PFSK-1 (cell line): ENCODE results near the gene TAF4.

Experiments
- POLR2AphosphoS5 ChIP-seq: IDR thresholded peaks from 2 replicates; pipeline ENCODE4 v1.6.1; 2012; ENCODE audit warnings: low read depth, mild to moderate bottlenecking, control low read depth, low read length, moderate library complexity
- TF ChIP-seq, protein P1 (sequence below), 2 experiments: IDR thresholded peaks; 2 replicates each; pipeline versions ENCODE4 v1.6.1 to v1.8.0; 2011 to 2012; ENCODE audit warnings: low read depth in 2 of 2, low read length in 2 of 2, control low read depth in 1 of 2, inconsistent platforms in 1 of 2, mild to moderate bottlenecking in 1 of 2, moderate library complexity in 1 of 2; ENCODE audit not compliant: insufficient read depth in 1 of 2

DNA sequence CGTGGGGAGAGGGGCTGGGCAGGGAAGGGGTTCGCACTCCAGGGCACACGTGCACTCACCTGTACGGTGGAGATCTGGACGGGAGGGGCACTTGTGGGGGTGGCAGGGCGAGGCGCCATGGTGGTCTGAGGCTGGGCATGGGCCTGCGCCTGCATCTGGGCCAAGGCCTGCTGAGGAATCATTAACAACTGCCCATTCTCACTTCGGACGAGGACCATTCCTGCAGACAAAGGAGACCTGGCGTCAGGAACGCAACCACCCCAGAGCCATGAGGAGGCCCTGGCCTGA lies 51.2 kb downstream of the TAF4 start:
- TF ChIP-seq, protein P1, sequence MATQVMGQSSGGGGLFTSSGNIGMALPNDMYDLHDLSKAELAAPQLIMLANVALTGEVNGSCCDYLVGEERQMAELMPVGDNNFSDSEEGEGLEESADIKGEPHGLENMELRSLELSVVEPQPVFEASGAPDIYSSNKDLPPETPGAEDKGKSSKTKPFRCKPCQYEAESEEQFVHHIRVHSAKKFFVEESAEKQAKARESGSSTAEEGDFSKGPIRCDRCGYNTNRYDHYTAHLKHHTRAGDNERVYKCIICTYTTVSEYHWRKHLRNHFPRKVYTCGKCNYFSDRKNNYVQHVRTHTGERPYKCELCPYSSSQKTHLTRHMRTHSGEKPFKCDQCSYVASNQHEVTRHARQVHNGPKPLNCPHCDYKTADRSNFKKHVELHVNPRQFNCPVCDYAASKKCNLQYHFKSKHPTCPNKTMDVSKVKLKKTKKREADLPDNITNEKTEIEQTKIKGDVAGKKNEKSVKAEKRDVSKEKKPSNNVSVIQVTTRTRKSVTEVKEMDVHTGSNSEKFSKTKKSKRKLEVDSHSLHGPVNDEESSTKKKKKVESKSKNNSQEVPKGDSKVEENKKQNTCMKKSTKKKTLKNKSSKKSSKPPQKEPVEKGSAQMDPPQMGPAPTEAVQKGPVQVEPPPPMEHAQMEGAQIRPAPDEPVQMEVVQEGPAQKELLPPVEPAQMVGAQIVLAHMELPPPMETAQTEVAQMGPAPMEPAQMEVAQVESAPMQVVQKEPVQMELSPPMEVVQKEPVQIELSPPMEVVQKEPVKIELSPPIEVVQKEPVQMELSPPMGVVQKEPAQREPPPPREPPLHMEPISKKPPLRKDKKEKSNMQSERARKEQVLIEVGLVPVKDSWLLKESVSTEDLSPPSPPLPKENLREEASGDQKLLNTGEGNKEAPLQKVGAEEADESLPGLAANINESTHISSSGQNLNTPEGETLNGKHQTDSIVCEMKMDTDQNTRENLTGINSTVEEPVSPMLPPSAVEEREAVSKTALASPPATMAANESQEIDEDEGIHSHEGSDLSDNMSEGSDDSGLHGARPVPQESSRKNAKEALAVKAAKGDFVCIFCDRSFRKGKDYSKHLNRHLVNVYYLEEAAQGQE (IDR thresholded peaks at IDR 0.05; ENCODE audit: insufficient read depth in 1 of 2, low read depth in 2 of 2, low read length in 2 of 2): no peak
- no peak for TF ChIP-seq POLR2AphosphoS5
